ENCODE measurements around the gene HIVEP2. TPM values are rescaled to one million over a fixed set of nuclear protein-coding genes. Genes with fewer than 3 reads are reported as not detected.
A peak's percentile ranks its signal among the peaks of the same experiment; 100 is the strongest.

The HIVEP2 gene
- total RNA-seq, 1 experiment from 2014 or later = 9.1 TPM

GRCh38 chr6:142966294-142966693, 21.3 kb upstream of the HIVEP2 start:
- no peaks in the 10 kb centered on the region for H4K20me1 ChIP-seq (ENCODE audit: low read length)
- no peaks in the 10 kb centered on the region for H3K9me2 ChIP-seq (replicated peaks; ENCODE audit: low read length)
- H2AFZ ChIP-seq (ENCODE audit: low read length) = no peak overlapping the region
- H3F3A ChIP-seq (ENCODE audit: low read length, unreplicated experiment) = no peaks in the 10 kb centered on the region
- no peaks in the 10 kb centered on the region for H3K4me1 ChIP-seq (ENCODE audit: insufficient read depth, low read length)
- no peaks in the 10 kb centered on the region for H3K27me3 ChIP-seq (ENCODE audit: low read length)
- no peaks in the 10 kb centered on the region for H3K79me2 ChIP-seq (ENCODE audit: low read length)
- POLR2A ChIA-PET (ENCODE audit: unreplicated experiment) = no interaction called here
- no peaks in the 10 kb centered on the region for H3K36me3 ChIP-seq (ENCODE audit: low read depth, low read length)
- H3K27ac ChIP-seq (ENCODE audit: low read length) = no peak overlapping the region
- TF ChIP-seq EZH2phosphoT487 (IDR thresholded peaks at IDR 0.05; ENCODE audit: borderline replicate concordance, low read length) (no peak), EZH2 (IDR thresholded peaks at IDR 0.05; ENCODE audit: low read length, unreplicated experiment) (no peak), CTCF (conservative IDR thresholded peaks at IDR 0.05; ENCODE audit: low read depth, low read length) (no peak)
- no TSS peak for BruUV-seq (replicated peaks)
- no peak overlapping the region for H3K4me2 ChIP-seq (ENCODE audit: low read length)
- CTCF ChIA-PET = no interaction called here
- intact Hi-C loops (cut with micrococcal nuclease) = no loop called here
- DNase-seq = no peak
- no peak overlapping the region for H3K9ac ChIP-seq (ENCODE audit: low read length)
- no peak overlapping the region for H3K4me3 ChIP-seq (ENCODE audit: low read length)
- no peak for ATAC-seq
- H3K9me3 ChIP-seq (ENCODE audit: low read length) = no peaks in the 10 kb centered on the region

- ChIA-PET POLR2A (ENCODE audit: unreplicated experiment) (no interaction called here), CTCF (no interaction called here)
- Histone ChIP-seq H3F3A (ENCODE audit: low read length, unreplicated experiment) (no peaks in the 10 kb centered on the region), H3K27me3 (ENCODE audit: low read length) (no peaks in the 10 kb centered on the region), H3K4me1 (ENCODE audit: insufficient read depth, low read length) (no peaks in the 10 kb centered on the region), H3K9me2 (replicated peaks; ENCODE audit: low read length) (no peaks in the 10 kb centered on the region), H4K20me1 (ENCODE audit: low read length) (no peaks in the 10 kb centered on the region), H3K79me2 (ENCODE audit: low read length) (no peaks in the 10 kb centered on the region), H3K9me3 (ENCODE audit: low read length) (no peaks in the 10 kb centered on the region), H3K4me3 (ENCODE audit: low read length) (no peak overlapping the region), H3K4me2 (ENCODE audit: low read length) (no peak overlapping the region), H2AFZ (ENCODE audit: low read length) (no peak overlapping the region), H3K9ac (ENCODE audit: low read length) (no peak overlapping the region), H3K36me3 (ENCODE audit: low read depth, low read length) (no peaks in the 10 kb centered on the region), H3K27ac (ENCODE audit: low read length) (no peak overlapping the region)
- no peak for TF ChIP-seq EZH2 (IDR thresholded peaks at IDR 0.05; ENCODE audit: low read length, unreplicated experiment)
- TF ChIP-seq CTCF (conservative IDR thresholded peaks at IDR 0.05; ENCODE audit: low read depth, low read length) = no peak
- no peak for TF ChIP-seq EZH2phosphoT487 (IDR thresholded peaks at IDR 0.05; ENCODE audit: borderline replicate concordance, low read length)
- DNase-seq (no peak), ATAC-seq (no peak)
- no TSS peak for BruUV-seq (replicated peaks)
- intact Hi-C loops (cut with micrococcal nuclease) = no loop called here
Measured at GRCh38 chr6:142965164-142965563, 20.2 kb upstream of the HIVEP2 start.

- ChIA-PET CTCF (no interaction called here), POLR2A (ENCODE audit: unreplicated experiment) (no interaction called here)
- Histone ChIP-seq H3K4me3 (ENCODE audit: low read length) (no peak overlapping the region), H3K27me3 (ENCODE audit: low read length) (no peaks in the 10 kb centered on the region), H3F3A (ENCODE audit: low read length, unreplicated experiment) (no peaks in the 10 kb centered on the region), H3K9ac (ENCODE audit: low read length) (no peak overlapping the region), H4K20me1 (ENCODE audit: low read length) (no peaks in the 10 kb centered on the region), H3K9me3 (ENCODE audit: low read length) (no peaks in the 10 kb centered on the region), H3K27ac (ENCODE audit: low read length) (no peak overlapping the region), H3K4me1 (ENCODE audit: insufficient read depth, low read length) (no peaks in the 10 kb centered on the region), H2AFZ (ENCODE audit: low read length) (no peak overlapping the region), H3K9me2 (replicated peaks; ENCODE audit: low read length) (no peaks in the 10 kb centered on the region), H3K79me2 (ENCODE audit: low read length) (no peaks in the 10 kb centered on the region), H3K4me2 (ENCODE audit: low read length) (no peak overlapping the region), H3K36me3 (ENCODE audit: low read depth, low read length) (no peaks in the 10 kb centered on the region)
- BruUV-seq (replicated peaks) = no TSS peak
- intact Hi-C loops (cut with micrococcal nuclease) = no loop called here
- ATAC-seq (peak; percentile 22; the same call in 1 of the 2 replicates), DNase-seq (peak; percentile 45)
- TF ChIP-seq EZH2 (IDR thresholded peaks at IDR 0.05; ENCODE audit: low read length, unreplicated experiment) (no peak), CTCF (conservative IDR thresholded peaks at IDR 0.05; ENCODE audit: low read depth, low read length) (no peak), EZH2phosphoT487 (IDR thresholded peaks at IDR 0.05; ENCODE audit: borderline replicate concordance, low read length) (no peak)
Measured at GRCh38 chr6:142960098-142960497, 15.1 kb upstream of the HIVEP2 start.

Measured in PC-3 (cell line).